ENCODE data around the gene ACTR1A.
"Not testable (repeated sequence)": the region's sequence is repeated elsewhere in the genome, so short reads cannot be mapped to it uniquely, and the experiment has no call there.

The ACTR1A gene

GRCh38 chr10:102502337-102503151 lies at the start of gene ACTR1A:
Gene ACTR1A (minus strand): TSS chr10:102502712. CDS start chr10:102502647, 65 bp downstream.
- peak; percentile 88 to 90 for DNase-seq (ENCODE audit: low read depth in 2 of 2)

- DNase-seq (ENCODE audit: low read depth in 2 of 2), result no peak
These were observed 48.2 kb upstream of the ACTR1A start for GRCh38 chr10:102550636-102551210.

GRCh38 chr10:102549549-102549948 lies 47.0 kb upstream of the ACTR1A start:
- no peak for DNase-seq (ENCODE audit: low read depth in 2 of 2)

- DNase-seq (ENCODE audit: low read depth in 2 of 2), result no peak
These were observed 44.3 kb upstream of the ACTR1A start for GRCh38 chr10:102546606-102547320.

DNA sequence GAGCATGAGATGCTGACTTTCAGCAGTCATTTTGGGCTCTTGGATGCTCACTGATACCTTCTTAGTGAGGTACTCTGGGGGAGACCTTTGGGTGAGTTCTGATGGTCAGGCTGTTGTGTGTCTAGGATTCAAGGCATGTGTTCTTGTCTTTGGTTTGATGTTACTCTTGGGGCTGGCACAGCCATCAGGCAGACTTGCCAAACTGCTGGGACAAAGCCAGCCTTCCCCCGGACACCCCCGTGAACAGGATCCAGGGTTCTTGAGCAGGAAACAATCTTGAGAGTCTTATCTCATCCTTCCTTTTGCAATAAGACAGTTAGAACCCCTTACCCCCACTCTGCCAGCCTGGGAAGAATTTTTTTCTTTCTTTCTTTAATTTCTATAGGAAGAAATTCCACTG lies 43.5 kb upstream of the ACTR1A start:
- no peak for DNase-seq (ENCODE audit: low read depth in 2 of 2)

DNA sequence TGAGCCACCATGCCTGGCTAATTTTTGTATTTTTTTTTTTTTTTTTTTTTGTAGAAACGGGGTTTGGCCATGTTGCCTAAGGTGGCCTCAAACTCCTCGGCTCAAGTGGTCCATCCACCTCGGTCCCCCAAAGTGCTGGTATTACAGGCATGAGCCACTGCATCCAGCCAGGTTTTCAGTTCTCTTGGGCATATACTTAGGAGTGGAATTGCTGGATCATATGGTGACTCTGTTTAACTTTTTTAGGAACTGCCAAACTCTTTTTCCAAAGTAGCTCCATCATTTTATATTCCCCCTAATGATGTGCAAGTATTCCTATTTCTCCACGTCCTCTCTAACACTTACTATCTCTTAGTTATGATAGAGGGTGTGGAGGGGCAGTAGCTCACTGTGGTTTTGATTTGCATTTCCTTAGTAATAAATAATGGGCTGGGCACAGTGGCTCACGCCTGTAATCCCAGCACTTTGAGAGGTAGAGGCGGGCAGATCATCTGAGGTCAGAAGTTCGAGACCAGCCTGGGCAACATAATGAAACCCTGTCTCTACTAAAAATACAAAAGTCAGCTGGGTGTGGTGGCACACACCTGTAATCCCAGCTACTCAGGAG lies 42.9 kb upstream of the ACTR1A start:
- DNase-seq (ENCODE audit: low read depth in 2 of 2), result no peak

DNA sequence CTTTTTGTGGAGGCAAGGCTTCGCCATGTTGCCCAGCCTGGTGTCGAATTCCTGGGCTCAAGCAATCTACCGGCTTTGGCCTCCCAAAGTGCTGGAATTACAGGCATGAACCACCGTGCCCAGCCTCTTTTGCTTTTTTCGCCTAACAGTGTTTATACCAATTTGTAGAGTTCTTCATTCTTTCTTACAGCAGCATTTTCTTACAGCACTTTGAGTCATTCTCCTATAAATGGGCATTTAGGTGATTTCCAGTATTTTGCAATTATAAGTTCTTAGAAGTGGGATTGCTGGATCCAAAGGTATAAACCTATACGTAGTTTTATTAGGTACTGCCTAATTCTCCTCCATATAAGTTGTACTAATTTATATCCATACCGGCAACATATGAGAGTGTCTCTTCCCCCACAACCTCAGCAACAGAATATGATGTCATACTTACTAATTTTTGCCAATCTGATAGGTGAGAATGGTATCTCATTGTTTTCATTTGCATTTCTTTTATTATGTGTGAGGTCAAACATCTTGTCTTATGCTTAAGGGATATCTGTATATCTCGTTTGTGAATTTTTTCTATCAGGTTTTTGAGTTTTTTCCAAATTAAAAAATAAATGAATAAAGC lies 40.4 kb upstream of the ACTR1A start:
- no peak for DNase-seq (ENCODE audit: low read depth in 2 of 2)

- DNase-seq (ENCODE audit: low read depth in 2 of 2), result no peak
These were observed 37.5 kb upstream of the ACTR1A start for GRCh38 chr10:102540023-102540422.

GRCh38 chr10:102538811-102539210 lies 36.3 kb upstream of the ACTR1A start:
- no peak for DNase-seq (ENCODE audit: low read depth in 2 of 2)

DNA sequence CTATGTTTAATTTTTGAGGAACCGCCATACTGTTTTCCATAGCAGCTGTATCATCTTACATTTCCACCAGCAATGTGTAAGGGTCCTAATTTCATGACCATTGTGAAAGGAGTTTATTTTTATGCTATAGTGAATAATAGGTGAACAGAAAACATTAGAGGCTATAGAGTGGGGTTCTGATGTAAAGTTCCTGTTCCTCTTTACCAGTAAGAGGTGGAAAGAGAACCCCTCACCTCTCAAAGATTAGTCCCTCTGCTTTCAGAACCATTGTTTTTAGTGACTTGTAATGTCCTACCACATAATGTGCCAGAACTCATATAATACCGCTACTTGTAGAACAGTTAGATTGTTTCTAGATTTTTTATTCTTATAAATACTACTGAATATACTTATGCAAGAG lies 35.4 kb upstream of the ACTR1A start:
- no peak for DNase-seq (ENCODE audit: low read depth in 2 of 2)

GRCh38 chr10:102537367-102537766 lies 34.9 kb upstream of the ACTR1A start:
- DNase-seq (ENCODE audit: low read depth in 2 of 2), result no peak

DNA sequence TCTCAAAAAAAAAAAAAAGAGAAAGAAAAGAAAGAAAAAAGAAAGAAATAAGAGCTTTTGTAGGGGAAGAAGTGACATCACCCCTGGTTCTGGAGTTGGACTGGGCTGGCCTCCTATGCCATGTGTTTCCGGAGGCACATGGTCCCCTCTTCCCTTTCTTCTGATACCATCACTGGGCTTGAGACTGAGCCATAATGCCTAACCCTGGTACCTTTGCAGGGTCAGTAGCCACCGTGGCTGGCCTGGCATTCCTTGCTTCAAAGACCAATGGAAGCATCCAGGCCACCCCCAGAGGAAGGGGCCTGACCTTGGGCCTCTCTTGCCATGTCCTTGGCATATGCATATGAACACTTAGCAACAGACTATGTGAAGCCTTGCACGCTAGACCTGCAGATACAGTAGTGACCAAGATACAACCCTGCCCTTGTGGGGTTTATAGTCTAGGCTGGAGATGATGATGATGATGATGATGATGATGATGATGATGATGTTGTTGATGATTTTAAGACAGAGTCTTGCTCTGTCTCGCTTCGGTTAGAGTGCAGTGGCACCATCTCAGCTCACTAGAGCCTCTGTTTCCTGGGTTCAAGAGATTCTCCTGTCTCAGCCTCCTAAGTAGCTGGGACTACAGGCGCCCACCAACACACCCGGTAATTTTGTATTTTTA lies 33.1 kb upstream of the ACTR1A start:
- DNase-seq (ENCODE audit: low read depth in 2 of 2), result no peak

DNA sequence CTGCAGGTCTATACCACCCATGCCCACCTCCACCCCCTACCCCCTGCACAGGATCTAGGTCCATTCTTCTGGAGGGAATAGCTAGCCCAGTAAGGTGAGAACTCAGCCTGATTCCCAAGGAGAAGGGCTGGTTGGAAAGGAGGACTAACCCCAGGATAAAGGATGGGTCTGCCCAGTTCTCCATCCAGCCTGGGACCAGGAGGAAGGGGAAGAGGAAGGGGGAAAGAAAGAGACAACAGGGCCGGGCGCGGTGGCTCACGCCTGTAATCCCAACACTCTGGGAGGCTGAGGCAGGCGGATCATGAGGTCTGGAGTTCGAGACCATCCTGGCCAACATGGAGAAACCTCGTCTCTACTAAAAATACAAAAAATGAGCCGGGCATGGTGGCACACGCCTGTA lies 32.5 kb upstream of the ACTR1A start:
- not testable (repeated sequence) for DNase-seq (ENCODE audit: low read depth in 2 of 2)

GRCh38 chr10:102534333-102534732 lies 31.8 kb upstream of the ACTR1A start:
- DNase-seq (ENCODE audit: low read depth in 2 of 2), result no peak

DNA sequence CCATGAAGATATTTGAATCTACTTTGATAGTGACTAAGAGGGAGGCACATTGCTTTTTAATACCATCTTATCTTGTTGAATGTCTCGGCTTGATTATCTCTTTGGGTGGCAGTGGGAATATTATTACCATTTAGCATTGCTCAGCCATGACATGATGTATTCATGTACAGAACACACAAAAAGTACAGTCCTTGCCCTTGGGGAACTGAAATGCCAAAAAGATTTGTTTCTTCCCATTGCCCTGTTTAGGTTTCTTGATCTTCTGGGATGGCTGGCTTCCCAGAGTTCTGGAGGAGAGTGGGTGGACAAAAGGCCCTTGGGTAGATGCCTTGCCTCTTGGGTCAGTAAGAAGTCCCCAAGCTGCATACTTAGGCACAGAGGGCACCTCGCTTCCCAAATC lies 25.0 kb upstream of the ACTR1A start:
- DNase-seq (ENCODE audit: low read depth in 2 of 2), result no peak

GRCh38 chr10:102524746-102525145 lies 22.2 kb upstream of the ACTR1A start:
- no peak for DNase-seq (ENCODE audit: low read depth in 2 of 2)

DNA sequence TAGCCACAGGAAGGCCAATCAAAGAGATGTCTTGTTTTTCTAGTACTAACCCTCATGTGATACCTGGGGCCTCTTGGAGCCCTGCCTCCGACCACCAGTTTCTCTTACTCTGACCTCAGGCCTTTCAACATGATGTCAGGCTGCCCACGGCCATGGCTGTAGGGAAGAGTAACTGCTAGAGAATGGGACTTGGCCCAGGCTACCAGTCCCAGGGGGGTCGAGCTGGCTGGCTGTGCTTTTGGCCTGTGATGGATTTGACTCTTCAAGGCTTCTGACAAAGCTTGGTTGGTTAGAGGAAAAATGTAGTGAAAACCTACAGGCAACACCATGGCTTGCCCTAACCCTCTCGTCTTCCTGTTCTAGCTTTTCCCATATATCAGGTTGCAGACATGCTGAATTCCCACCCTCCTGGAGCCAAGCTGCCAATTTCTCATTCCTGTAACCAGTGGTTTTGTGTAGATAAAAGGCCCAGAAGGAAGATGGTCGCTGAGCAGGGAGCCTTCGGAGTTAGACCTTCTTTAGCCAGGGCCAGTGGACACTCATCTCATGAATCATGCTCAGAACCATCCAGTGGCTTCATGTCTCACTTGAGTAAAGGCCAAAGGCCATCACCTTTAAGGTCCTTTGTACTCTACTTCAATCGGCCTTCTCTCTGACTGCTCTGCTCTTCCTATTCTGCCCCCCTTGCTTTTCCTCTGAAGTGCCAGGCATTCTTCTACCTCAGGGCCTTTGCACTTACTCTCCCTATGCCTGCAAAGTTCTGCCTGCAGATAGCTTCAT lies 20.9 kb upstream of the ACTR1A start:
- DNase-seq (ENCODE audit: low read depth in 2 of 2), result no peak

DNA sequence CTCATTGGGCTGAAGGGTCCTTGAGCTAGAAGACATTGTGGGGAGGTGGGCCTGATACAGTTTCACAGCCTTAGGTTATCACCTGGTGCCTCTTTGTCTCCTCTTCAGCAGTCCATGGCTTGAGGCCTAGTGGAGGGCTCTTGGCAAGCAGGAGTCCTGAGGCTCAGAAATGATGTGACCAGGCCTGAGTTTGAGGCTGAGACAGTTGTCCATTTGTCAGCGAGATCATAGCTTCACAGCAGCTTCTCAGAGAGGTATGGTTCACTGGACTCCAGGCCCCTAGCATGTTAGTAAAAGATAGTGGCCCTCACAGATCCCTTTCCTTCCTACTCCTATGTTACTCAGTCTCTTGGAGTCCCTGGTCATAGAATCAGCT lies 20.4 kb upstream of the ACTR1A start:
- no peak for DNase-seq (ENCODE audit: low read depth in 2 of 2)

DNA sequence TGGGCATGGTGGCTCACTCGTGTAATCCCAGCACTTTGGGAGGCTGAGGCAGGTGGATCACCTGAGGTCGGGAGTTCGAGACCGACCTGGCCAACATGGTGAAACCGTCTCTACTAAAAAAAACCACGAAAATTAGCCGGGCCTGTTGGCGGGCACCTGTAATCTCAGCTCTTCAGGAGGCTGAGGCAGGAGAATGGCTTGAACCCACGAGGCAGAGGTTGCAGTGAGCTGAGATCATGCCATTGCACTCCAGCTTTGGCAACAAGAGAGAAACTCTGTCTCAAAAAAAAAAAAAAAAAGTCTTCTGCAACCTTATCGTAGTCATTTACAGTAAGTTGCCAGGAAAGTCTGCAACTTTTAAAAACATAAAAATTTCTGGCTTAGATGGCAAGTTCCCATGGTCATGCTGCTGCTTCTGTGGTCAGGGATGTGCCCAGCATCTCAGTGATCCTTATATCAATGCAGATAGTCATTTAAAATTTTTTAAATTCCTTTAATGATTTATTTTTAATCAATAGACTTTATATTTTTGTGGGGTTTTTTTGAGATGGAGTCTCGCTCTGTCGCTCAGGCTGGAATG lies 16.8 kb upstream of the ACTR1A start:
- DNase-seq (ENCODE audit: low read depth in 2 of 2), result no peak

DNA sequence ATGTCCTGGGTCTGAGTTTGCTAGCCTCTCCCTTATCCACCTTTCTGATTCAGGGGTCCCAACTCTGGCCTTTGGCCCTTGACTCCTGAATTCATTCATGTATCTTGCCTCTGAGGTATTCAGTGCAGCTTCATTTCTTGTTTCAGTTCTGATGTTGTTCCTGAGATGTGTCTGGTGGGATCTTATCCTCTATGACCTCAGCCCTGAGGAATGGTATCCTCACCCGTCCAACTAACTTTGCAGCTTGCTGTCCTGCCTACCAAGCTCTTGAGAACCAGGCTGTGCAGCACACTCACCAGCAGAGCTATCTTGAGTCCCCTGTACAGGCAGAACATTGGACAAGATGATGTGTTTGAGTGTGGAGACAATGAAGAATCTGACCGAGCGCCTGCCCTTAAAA lies 15.0 kb upstream of the ACTR1A start:
- DNase-seq (ENCODE audit: low read depth in 2 of 2), result no peak

All from stimulated activated CD8-positive, alpha-beta memory T cell treated with anti-CD3 and anti-CD28 coated beads, Interleukin-7, amount 100 ng/mL, for 4 hours (primary cell).